ENCODE results near the gene USE1. TPM values are rescaled to one million over a fixed set of nuclear protein-coding genes. Genes with fewer than 3 reads are reported as not detected.

USE1 gene
- total RNA-seq, 2 donors from 2014 or later = 24.5 to 30.3 TPM

DNA sequence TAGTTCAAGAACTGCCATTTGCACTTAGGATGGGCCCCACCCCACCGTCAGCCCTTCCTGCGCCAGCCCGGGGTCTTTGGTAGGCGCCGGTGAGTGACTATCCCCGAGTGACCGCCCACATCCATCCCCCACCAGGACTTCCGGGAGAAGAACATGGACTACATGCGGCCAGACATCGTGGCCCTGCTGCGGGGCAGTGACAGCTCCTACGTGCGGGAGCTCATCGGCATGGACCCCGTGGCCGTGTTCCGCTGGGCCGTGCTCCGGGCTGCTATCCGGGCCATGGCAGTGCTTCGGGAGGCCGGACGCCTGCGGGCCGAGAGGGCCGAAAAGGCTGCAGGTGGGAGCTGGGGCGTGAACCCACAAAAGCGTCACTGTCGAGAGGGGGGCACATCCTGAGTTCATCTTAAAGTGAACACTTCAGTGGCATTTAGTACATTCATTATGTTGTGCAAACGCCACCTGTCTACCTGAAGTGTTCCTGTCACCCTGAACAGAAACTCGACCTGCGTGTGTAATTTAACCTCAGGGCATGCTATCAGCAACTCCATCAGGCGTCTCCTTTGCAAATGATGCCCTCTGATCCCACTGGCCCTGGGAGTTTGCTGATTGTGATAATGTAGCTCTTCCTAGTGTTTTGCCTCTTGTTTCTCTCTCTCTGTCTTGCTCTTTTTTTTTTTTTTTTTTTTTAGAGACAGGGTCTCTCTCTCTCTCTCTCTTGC is 42.4 kb upstream of the USE1 start:
- Histone ChIP-seq H3K9me3 (no peaks in the 10 kb centered on the region), H3K36me3 (peaks cover 11 to 23% of the 10 kb centered on the region in 2 donors), H3K4me3 (no peak overlapping the region), H3K27me3 (replicated peaks; ENCODE audit: insufficient read depth) (no peaks in the 10 kb centered on the region), H3K27ac (no peak overlapping the region), H3K4me1 (replicated peaks) (no peaks in the 10 kb centered on the region)
- intact Hi-C loops (cut with DNase I) = no loop called here
- DNase-seq (ENCODE audit: low spot score) = no peak
- 90% methylated on average over 33 of the region's 33 CpGs for WGBS
- no peak for TF ChIP-seq POLR2A (IDR thresholded peaks at IDR 0.05)
- TF ChIP-seq CTCF (IDR thresholded peaks at IDR 0.05) = no peak
- no peak for TF ChIP-seq POLR2AphosphoS5 (IDR thresholded peaks at IDR 0.05)

DNA sequence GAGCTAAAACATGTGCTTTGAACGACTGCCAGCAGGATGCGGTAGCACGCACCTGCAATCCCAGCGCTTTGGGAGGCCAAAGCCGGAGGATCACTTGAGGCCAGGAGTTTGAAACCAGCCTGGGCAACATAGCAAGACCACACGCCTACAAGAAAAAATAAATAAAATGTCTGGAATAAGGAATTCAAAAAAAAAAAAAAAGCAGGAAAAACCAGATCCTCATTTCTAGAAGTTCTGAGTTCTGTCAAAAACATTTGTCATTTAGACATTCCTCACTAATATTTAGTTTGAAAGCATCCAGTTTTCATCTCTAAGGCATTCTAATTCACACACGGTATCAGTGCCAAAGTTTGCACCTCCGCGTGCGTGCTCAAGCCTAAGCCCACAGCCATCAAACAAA is 36.9 kb upstream of the USE1 start:
- no peak for DNase-seq (ENCODE audit: low spot score)
- H3K36me3 ChIP-seq = peaks cover 0 to 4% of the 10 kb centered on the region in 2 donors
- H3K27ac ChIP-seq = no peak overlapping the region
- no peak overlapping the region for H3K4me3 ChIP-seq
- no peaks in the 10 kb centered on the region for H3K4me1 ChIP-seq (replicated peaks)
- TF ChIP-seq POLR2A (IDR thresholded peaks at IDR 0.05) = no peak
- no peak for TF ChIP-seq CTCF (IDR thresholded peaks at IDR 0.05)
- TF ChIP-seq POLR2AphosphoS5 (IDR thresholded peaks at IDR 0.05) = no peak
- 91% methylated on average over 10 of the region's 10 CpGs for WGBS
- H3K27me3 ChIP-seq (replicated peaks; ENCODE audit: insufficient read depth) = no peaks in the 10 kb centered on the region
- intact Hi-C loops (cut with DNase I) = no loop called here
- H3K9me3 ChIP-seq = no peaks in the 10 kb centered on the region

DNA sequence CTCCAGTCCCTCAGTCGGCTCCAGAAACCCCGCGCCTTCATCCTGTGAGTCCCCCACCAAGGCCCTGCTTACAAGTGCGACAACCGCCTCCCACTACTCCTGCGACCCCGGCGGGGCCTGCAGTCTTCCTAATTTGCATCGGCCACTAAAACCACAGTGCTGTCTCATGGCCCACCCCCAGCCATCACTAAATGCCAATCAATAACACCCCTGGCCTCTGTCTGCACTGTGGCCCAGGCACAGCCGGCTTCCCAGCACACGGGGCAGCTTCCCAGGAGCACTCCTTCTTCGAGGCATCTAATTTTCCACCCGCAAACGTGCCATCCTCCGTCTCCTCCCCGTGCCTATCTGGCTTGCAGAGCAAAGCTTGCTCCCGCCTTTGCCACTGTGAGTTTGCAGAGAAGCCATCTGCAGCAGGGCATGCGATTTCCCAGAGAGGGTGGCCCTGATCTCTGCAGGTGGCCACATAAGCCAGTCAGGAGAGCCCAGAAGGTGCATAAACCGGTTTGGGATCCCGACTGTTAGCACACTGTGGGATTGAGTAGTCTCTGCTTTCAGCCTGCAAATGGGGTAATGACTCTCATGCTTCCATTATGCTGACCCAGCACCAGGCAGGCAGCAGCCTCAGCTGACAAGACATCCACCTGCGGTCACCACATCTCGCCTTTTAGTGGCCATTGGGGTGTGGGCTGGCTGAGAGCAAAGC is 34.0 kb upstream of the USE1 start:
- H3K36me3 ChIP-seq = peaks cover 0 to 4% of the 10 kb centered on the region in 2 donors
- no peak overlapping the region for H3K4me3 ChIP-seq
- 66% methylated on average over 22 of the region's 22 CpGs for WGBS
- intact Hi-C loops (cut with DNase I) = no loop called here
- H3K27me3 ChIP-seq (replicated peaks; ENCODE audit: insufficient read depth) = no peaks in the 10 kb centered on the region
- H3K9me3 ChIP-seq = no peaks in the 10 kb centered on the region
- DNase-seq (ENCODE audit: low spot score) = no peak
- H3K4me1 ChIP-seq (replicated peaks) = no peaks in the 10 kb centered on the region
- no peak overlapping the region for H3K27ac ChIP-seq
- TF ChIP-seq POLR2A (IDR thresholded peaks at IDR 0.05) = no peak
- TF ChIP-seq CTCF (IDR thresholded peaks at IDR 0.05) = no peak
- TF ChIP-seq POLR2AphosphoS5 (IDR thresholded peaks at IDR 0.05) = no peak

DNA sequence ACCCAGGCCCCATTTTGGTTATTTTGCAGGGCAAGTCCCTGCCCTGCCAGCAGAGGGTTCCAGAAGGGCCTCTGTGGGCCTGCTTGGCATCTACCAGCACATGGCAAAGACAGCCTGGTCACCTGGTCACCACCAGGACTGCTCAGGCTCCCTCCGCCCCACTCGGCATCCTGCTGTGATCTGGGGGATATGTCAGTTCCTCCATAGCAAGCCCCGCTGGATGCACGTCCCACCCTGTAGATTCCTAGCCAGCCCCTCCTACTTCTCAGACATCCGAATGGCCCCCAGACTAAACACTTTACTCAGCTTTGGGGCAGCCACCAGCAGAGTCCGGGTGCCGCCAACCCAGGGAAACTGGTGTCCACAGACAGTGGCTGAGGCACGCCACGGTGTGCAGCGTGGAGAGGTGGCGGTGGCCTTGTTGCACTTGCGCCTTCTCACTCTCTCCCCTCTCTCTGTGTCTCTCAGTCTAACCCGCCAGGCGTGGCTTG is 31.8 kb upstream of the USE1 start:
- H3K4me3 ChIP-seq = no peak overlapping the region

More for the DNA sequence above, 31.8 kb upstream of the USE1 start:
- WGBS = 83% methylated on average over 14 of the region's 14 CpGs
- intact Hi-C loops (cut with DNase I) = no loop called here
- no peaks in the 10 kb centered on the region for H3K36me3 ChIP-seq
- TF ChIP-seq POLR2A (IDR thresholded peaks at IDR 0.05) (no peak), CTCF (IDR thresholded peaks at IDR 0.05) (no peak), POLR2AphosphoS5 (IDR thresholded peaks at IDR 0.05) (no peak)
- H3K9me3 ChIP-seq = no peaks in the 10 kb centered on the region
- no peak overlapping the region for H3K27ac ChIP-seq
- DNase-seq (ENCODE audit: low spot score) = no peak
- H3K4me1 ChIP-seq (replicated peaks) = no peaks in the 10 kb centered on the region
- H3K27me3 ChIP-seq (replicated peaks; ENCODE audit: insufficient read depth) = no peaks in the 10 kb centered on the region

Data from prostate gland (tissue), 2 donors.